ACC112 (cell line): Measurements from ENCODE around the gene TNK2.
"Not testable (repeated sequence)": the region's sequence is repeated elsewhere in the genome, so short reads cannot be mapped to it uniquely, and the experiment has no call there.

Experiments used
- H2AFZ ChIP-seq: fragments of 200-600 bp; sonication (generic); one replicate; pipeline ENCODE4 v1.6.0; 2017; ENCODE audit warnings: antibody characterized with exemption, low read length; ENCODE audit not compliant: unreplicated experiment
- H3K27ac ChIP-seq: fragments of 200-600 bp; sonication (generic); 2 replicates; pipeline ENCODE4 v1.5.1; 2014; ENCODE audit warnings: low read depth, mild to moderate bottlenecking, antibody characterized with exemption, low read length, moderate library complexity
- H3K27me3 ChIP-seq: fragments of 200-600 bp; sonication (generic); 2 replicates; pipeline ENCODE4 v1.6.1; 2014; ENCODE audit warnings: mild to moderate bottlenecking, antibody characterized with exemption, low read length, moderate library complexity, mixed read lengths; ENCODE audit not compliant: insufficient read depth
- H3K36me3 ChIP-seq: fragments of 200-600 bp; sonication (generic); 2 replicates; pipeline ENCODE4 v1.6.1; 2016; ENCODE audit warnings: mild to moderate bottlenecking, antibody characterized with exemption, low read length, moderate library complexity, mixed read lengths; ENCODE audit not compliant: insufficient read depth
- H3K4me1 ChIP-seq: fragments of 200-600 bp; sonication (generic); one replicate; pipeline ENCODE4 v1.6.1; 2016; ENCODE audit warnings: low read length, mixed read lengths; ENCODE audit not compliant: insufficient read depth, unreplicated experiment, control insufficient read depth
- H3K4me3 ChIP-seq: fragments of 200-600 bp; sonication (generic); 2 replicates; pipeline ENCODE4 v1.5.1; 2014; ENCODE audit warnings: mild to moderate bottlenecking, low read depth, low read length
- H3K79me2 ChIP-seq: fragments of 200-600 bp; sonication (generic); one replicate; pipeline ENCODE4 v1.6.0; 2016; ENCODE audit warnings: low read length; ENCODE audit not compliant: control insufficient read depth, unreplicated experiment, insufficient read depth

The TNK2 gene

GRCh38 chr3:195873281-195873887 is 35.0 kb downstream of the TNK2 start:
- Histone ChIP-seq H3K79me2 (no peaks in the 10 kb centered on the region), H3K36me3 (0 out of 2 replicates have a peak, but pooled peaks cover 7% of the 10 kb centered on the region), H3K4me1 (peaks cover 4% of the 10 kb centered on the region), H3K27ac (no peak overlapping the region), H2AFZ (no peak overlapping the region), H3K4me3 (no peak overlapping the region), H3K27me3 (no peaks in the 10 kb centered on the region)

GRCh38 chr3:195872800-195873199 is 35.6 kb downstream of the TNK2 start:
- Histone ChIP-seq H3K27ac (no peak overlapping the region), H3K79me2 (no peaks in the 10 kb centered on the region), H3K36me3 (0 out of 2 replicates have a peak, but pooled peaks cover 7% of the 10 kb centered on the region), H2AFZ (no peak overlapping the region), H3K4me3 (no peak overlapping the region), H3K27me3 (no peaks in the 10 kb centered on the region), H3K4me1 (peaks cover 4% of the 10 kb centered on the region)

- 0 out of 2 replicates have a peak, but pooled peaks cover 7% of the 10 kb centered on the region for H3K36me3 ChIP-seq
Measured at GRCh38 chr3:195872097-195872496, 36.3 kb downstream of the TNK2 start.

GRCh38 chr3:195871686-195872085 is 36.7 kb downstream of the TNK2 start:
- not testable (repeated sequence) for H3K79me2 ChIP-seq, H3K36me3 ChIP-seq, H3K4me3 ChIP-seq, H3K27me3 ChIP-seq, H2AFZ ChIP-seq, H3K4me1 ChIP-seq, H3K27ac ChIP-seq

More at GRCh38 chr3:195872097-195872496, 36.3 kb downstream of the TNK2 start:
- H2AFZ ChIP-seq, result no peak overlapping the region
- H3K27ac ChIP-seq, result no peak overlapping the region
- H3K4me3 ChIP-seq, result no peak overlapping the region
- no peaks in the 10 kb centered on the region for H3K79me2 ChIP-seq
- H3K4me1 ChIP-seq, result peaks cover 4% of the 10 kb centered on the region
- no peaks in the 10 kb centered on the region for H3K27me3 ChIP-seq

GRCh38 chr3:195870937-195871336 is 37.4 kb downstream of the TNK2 start:
- Histone ChIP-seq H3K79me2 (no peaks in the 10 kb centered on the region), H3K27ac (no peak overlapping the region), H3K36me3 (no peaks in the 10 kb centered on the region), H2AFZ (no peak overlapping the region), H3K27me3 (no peaks in the 10 kb centered on the region), H3K4me1 (peaks cover 4% of the 10 kb centered on the region), H3K4me3 (no peak overlapping the region)

GRCh38 chr3:195870442-195870841 is 37.9 kb downstream of the TNK2 start:
- Histone ChIP-seq H3K4me3 (no peak overlapping the region), H3K36me3 (no peaks in the 10 kb centered on the region), H3K4me1 (peaks cover 4% of the 10 kb centered on the region), H3K79me2 (no peaks in the 10 kb centered on the region), H3K27ac (no peak overlapping the region), H3K27me3 (no peaks in the 10 kb centered on the region), H2AFZ (no peak overlapping the region)

GRCh38 chr3:195869413-195870001 is 38.8 kb downstream of the TNK2 start:
- Histone ChIP-seq H3K36me3 (no peaks in the 10 kb centered on the region), H3K27ac (no peak overlapping the region), H3K4me3 (no peak overlapping the region), H2AFZ (no peak overlapping the region), H3K79me2 (no peaks in the 10 kb centered on the region), H3K27me3 (no peaks in the 10 kb centered on the region), H3K4me1 (peaks cover 4% of the 10 kb centered on the region)

- Histone ChIP-seq H3K27me3 (no peaks in the 10 kb centered on the region), H3K4me1 (peaks cover 4% of the 10 kb centered on the region), H3K27ac (no peak overlapping the region), H3K4me3 (no peak overlapping the region), H3K79me2 (no peaks in the 10 kb centered on the region), H3K36me3 (no peaks in the 10 kb centered on the region), H2AFZ (no peak overlapping the region)
Measured at GRCh38 chr3:195868866-195869412, 39.4 kb downstream of the TNK2 start.

GRCh38 chr3:195868336-195868865 is 40.0 kb downstream of the TNK2 start:
- H3K4me1 ChIP-seq, result peaks cover 7% of the 10 kb centered on the region
- no peak overlapping the region for H3K27ac ChIP-seq
- H3K4me3 ChIP-seq, result no peak overlapping the region
- H3K79me2 ChIP-seq, result no peaks in the 10 kb centered on the region
- no peaks in the 10 kb centered on the region for H3K36me3 ChIP-seq
- H3K27me3 ChIP-seq, result no peaks in the 10 kb centered on the region
- H2AFZ ChIP-seq, result no peak overlapping the region

GRCh38 chr3:195867631-195868335 is 40.6 kb downstream of the TNK2 start:
- Histone ChIP-seq H3K27ac (no peak overlapping the region), H2AFZ (no peak overlapping the region), H3K4me1 (peaks cover 10% of the 10 kb centered on the region), H3K27me3 (no peaks in the 10 kb centered on the region), H3K36me3 (no peaks in the 10 kb centered on the region), H3K79me2 (no peaks in the 10 kb centered on the region), H3K4me3 (no peak overlapping the region)
